Measurements from ENCODE around the gene KLHL26.

Gene KLHL26

GRCh38 chr19:18645035-18645511, 8.2 kb downstream of the KLHL26 start:
- H3K4me1 ChIP-seq (ENCODE audit: control insufficient read depth in 1 of 2, insufficient read depth in 2 of 2, low read length in 2 of 2) = peaks cover under 1 to 21% of the 10 kb centered on the region in 2 donors
- no peaks in the 10 kb centered on the region for H3K27me3 ChIP-seq (ENCODE audit: low read depth, low read length)
- H3K27ac ChIP-seq (ENCODE audit: low read length) = no peak overlapping the region
- peak overlapping the region in 1 of 2 donors; percentile 16 for H3K4me3 ChIP-seq (ENCODE audit: low read depth in 1 of 2, low read length in 2 of 2)
- no peaks in the 10 kb centered on the region for H3K36me3 ChIP-seq (ENCODE audit: control insufficient read depth in 1 of 2, insufficient read depth in 2 of 2, low read length in 2 of 2)
- no peaks in the 10 kb centered on the region for H3K9me3 ChIP-seq (ENCODE audit: control insufficient read depth in 1 of 2, low read length in 2 of 2)

GRCh38 chr19:18646535-18647370, 9.9 kb downstream of the KLHL26 start:
- Histone ChIP-seq H3K27ac (ENCODE audit: low read length) (no peak overlapping the region), H3K4me3 (ENCODE audit: low read depth in 1 of 2, low read length in 2 of 2) (no peak overlapping the region), H3K36me3 (ENCODE audit: control insufficient read depth in 1 of 2, insufficient read depth in 2 of 2, low read length in 2 of 2) (no peaks in the 10 kb centered on the region), H3K4me1 (ENCODE audit: control insufficient read depth in 1 of 2, insufficient read depth in 2 of 2, low read length in 2 of 2) (peaks cover 8 to 38% of the 10 kb centered on the region in 2 donors), H3K27me3 (ENCODE audit: low read depth, low read length) (no peaks in the 10 kb centered on the region), H3K9me3 (ENCODE audit: control insufficient read depth in 1 of 2, low read length in 2 of 2) (no peaks in the 10 kb centered on the region)

DNA sequence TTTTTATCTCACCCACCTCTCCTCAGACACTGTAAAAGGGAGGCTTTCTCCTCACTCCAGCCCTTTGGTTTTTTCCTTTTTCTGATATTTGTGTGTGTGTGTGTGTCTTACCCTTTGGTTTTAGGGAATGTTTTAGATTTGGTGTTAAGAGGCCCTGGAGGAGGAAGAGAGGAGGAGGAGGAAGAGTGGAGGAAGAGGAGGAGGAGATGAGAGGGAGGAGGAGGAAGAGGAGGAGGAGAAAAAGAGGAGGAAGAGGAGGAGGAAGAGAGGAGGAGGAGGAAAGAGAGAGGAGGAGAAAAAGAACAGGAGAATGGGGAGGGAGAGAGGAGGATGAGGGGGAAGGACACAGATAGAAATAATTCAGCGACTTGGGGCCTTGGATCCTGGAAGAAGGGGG, 10.5 kb downstream of the KLHL26 start:
- Histone ChIP-seq H3K27ac (ENCODE audit: low read length) (no peak overlapping the region), H3K36me3 (ENCODE audit: control insufficient read depth in 1 of 2, insufficient read depth in 2 of 2, low read length in 2 of 2) (no peaks in the 10 kb centered on the region), H3K9me3 (ENCODE audit: control insufficient read depth in 1 of 2, low read length in 2 of 2) (no peaks in the 10 kb centered on the region), H3K4me1 (ENCODE audit: control insufficient read depth in 1 of 2, insufficient read depth in 2 of 2, low read length in 2 of 2) (peaks cover 8 to 39% of the 10 kb centered on the region in 2 donors), H3K27me3 (ENCODE audit: low read depth, low read length) (no peaks in the 10 kb centered on the region), H3K4me3 (ENCODE audit: low read depth in 1 of 2, low read length in 2 of 2) (no peak overlapping the region)

DNA sequence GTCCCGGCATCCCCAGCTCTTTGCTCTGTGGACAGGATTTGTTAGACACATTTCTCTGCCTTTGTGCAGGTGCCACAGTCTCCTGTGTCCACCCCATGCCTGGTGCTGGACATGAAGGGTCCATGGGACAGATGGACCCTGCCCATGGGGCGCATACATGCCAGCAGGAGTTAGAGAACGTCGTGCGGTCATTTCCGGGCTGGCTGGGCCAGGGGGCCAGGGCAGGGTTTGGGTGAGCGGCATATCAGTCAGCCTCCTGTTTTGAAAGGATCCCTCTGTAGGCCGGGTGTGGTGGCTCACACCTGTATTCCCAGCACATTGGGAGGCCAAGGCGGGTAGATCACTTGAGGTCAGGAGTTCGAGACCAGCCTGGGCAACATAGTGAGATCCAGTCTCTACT, 11.0 kb downstream of the KLHL26 start:
- Histone ChIP-seq H3K36me3 (ENCODE audit: control insufficient read depth in 1 of 2, insufficient read depth in 2 of 2, low read length in 2 of 2) (no peaks in the 10 kb centered on the region), H3K4me1 (ENCODE audit: control insufficient read depth in 1 of 2, insufficient read depth in 2 of 2, low read length in 2 of 2) (peaks cover 8 to 39% of the 10 kb centered on the region in 2 donors), H3K9me3 (ENCODE audit: control insufficient read depth in 1 of 2, low read length in 2 of 2) (no peaks in the 10 kb centered on the region), H3K27me3 (ENCODE audit: low read depth, low read length) (no peaks in the 10 kb centered on the region), H3K4me3 (ENCODE audit: low read depth in 1 of 2, low read length in 2 of 2) (no peak overlapping the region), H3K27ac (ENCODE audit: low read length) (no peak overlapping the region)

GRCh38 chr19:18648973-18649315, 12.1 kb downstream of the KLHL26 start:
- H3K27me3 ChIP-seq (ENCODE audit: low read depth, low read length) = no peaks in the 10 kb centered on the region
- H3K9me3 ChIP-seq (ENCODE audit: control insufficient read depth in 1 of 2, low read length in 2 of 2) = no peaks in the 10 kb centered on the region
- H3K36me3 ChIP-seq (ENCODE audit: control insufficient read depth in 1 of 2, insufficient read depth in 2 of 2, low read length in 2 of 2) = no peaks in the 10 kb centered on the region
- no peak overlapping the region for H3K4me3 ChIP-seq (ENCODE audit: low read depth in 1 of 2, low read length in 2 of 2)
- H3K27ac ChIP-seq (ENCODE audit: low read length) = peak overlapping the region; percentile 47
- peaks cover 8 to 39% of the 10 kb centered on the region in 2 donors for H3K4me1 ChIP-seq (ENCODE audit: control insufficient read depth in 1 of 2, insufficient read depth in 2 of 2, low read length in 2 of 2)

GRCh38 chr19:18649371-18650020, 12.7 kb downstream of the KLHL26 start:
- peaks cover 8 to 37% of the 10 kb centered on the region in 2 donors for H3K4me1 ChIP-seq (ENCODE audit: control insufficient read depth in 1 of 2, insufficient read depth in 2 of 2, low read length in 2 of 2)
- peak overlapping the region; percentile 39 to 41 for H3K4me3 ChIP-seq (ENCODE audit: low read depth in 1 of 2, low read length in 2 of 2)
- H3K27me3 ChIP-seq (ENCODE audit: low read depth, low read length) = no peaks in the 10 kb centered on the region

DNA sequence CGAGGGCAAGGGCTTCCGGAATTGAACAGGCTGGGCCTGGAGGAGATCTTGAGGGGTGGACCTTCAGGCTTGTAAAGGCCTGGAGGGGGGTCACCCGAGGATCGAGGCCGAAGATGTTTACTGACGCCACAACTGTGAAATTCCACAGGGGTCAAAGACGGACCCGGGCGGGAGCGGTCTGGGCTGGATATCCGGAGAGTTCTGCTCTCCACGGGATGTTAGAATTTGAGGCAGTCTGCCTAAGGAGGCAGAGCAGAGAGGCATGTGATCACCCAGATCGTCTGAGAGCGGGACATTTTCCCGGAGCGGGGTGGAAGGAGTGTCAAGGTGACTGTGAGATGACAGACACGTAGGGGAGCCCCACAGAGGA, 13.2 kb downstream of the KLHL26 start:
- Histone ChIP-seq H3K4me3 (ENCODE audit: low read depth in 1 of 2, low read length in 2 of 2) (peak overlapping the region; percentile 39 to 41), H3K4me1 (ENCODE audit: control insufficient read depth in 1 of 2, insufficient read depth in 2 of 2, low read length in 2 of 2) (peaks cover 8 to 32% of the 10 kb centered on the region in 2 donors), H3K27me3 (ENCODE audit: low read depth, low read length) (no peaks in the 10 kb centered on the region)

More at GRCh38 chr19:18649371-18650020, 12.7 kb downstream of the KLHL26 start:
- H3K36me3 ChIP-seq (ENCODE audit: control insufficient read depth in 1 of 2, insufficient read depth in 2 of 2, low read length in 2 of 2) = no peaks in the 10 kb centered on the region
- no peaks in the 10 kb centered on the region for H3K9me3 ChIP-seq (ENCODE audit: control insufficient read depth in 1 of 2, low read length in 2 of 2)
- peak overlapping the region; percentile 85 for H3K27ac ChIP-seq (ENCODE audit: low read length)

DNA sequence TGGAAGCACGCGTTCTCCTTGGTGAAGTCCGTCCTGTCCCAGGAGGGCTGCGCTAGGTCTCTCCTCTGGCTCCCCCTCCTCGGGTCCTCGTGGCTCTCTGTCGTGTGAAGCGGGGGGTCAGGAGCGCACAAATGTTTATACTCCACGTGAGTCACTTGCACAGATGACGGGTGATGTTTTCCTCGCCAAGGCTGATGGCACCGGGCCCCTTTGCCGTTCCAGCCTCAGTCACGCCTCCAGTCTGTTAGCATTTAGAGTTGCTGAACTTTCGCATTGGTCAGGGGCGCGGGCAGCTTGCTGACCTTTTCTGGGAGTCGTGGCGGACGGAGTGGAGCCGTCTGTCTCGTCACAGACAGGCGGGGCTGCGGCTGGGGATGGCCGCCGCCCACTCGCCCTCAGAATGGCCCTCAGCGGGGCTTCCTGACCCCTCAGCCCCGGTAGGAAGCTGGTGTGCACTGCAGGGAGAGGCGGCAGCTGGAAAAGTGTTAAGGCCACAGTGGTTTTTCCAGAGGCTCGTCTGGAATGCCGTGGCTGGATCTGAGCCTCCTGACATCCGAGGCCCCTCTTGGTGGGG, 13.7 kb downstream of the KLHL26 start:
- no peaks in the 10 kb centered on the region for H3K36me3 ChIP-seq (ENCODE audit: control insufficient read depth in 1 of 2, insufficient read depth in 2 of 2, low read length in 2 of 2)
- H3K4me3 ChIP-seq (ENCODE audit: low read depth in 1 of 2, low read length in 2 of 2) = peak overlapping the region in 1 of 2 donors; percentile 41
- H3K4me1 ChIP-seq (ENCODE audit: control insufficient read depth in 1 of 2, insufficient read depth in 2 of 2, low read length in 2 of 2) = peaks cover 8 to 31% of the 10 kb centered on the region in 2 donors
- peak overlapping the region; percentile 85 for H3K27ac ChIP-seq (ENCODE audit: low read length)
- no peaks in the 10 kb centered on the region for H3K27me3 ChIP-seq (ENCODE audit: low read depth, low read length)
- H3K9me3 ChIP-seq (ENCODE audit: control insufficient read depth in 1 of 2, low read length in 2 of 2) = no peaks in the 10 kb centered on the region

More for the DNA sequence above, 13.2 kb downstream of the KLHL26 start:
- Histone ChIP-seq H3K9me3 (ENCODE audit: control insufficient read depth in 1 of 2, low read length in 2 of 2) (no peaks in the 10 kb centered on the region), H3K36me3 (ENCODE audit: control insufficient read depth in 1 of 2, insufficient read depth in 2 of 2, low read length in 2 of 2) (no peaks in the 10 kb centered on the region), H3K27ac (ENCODE audit: low read length) (peak overlapping the region; percentile 85)

DNA sequence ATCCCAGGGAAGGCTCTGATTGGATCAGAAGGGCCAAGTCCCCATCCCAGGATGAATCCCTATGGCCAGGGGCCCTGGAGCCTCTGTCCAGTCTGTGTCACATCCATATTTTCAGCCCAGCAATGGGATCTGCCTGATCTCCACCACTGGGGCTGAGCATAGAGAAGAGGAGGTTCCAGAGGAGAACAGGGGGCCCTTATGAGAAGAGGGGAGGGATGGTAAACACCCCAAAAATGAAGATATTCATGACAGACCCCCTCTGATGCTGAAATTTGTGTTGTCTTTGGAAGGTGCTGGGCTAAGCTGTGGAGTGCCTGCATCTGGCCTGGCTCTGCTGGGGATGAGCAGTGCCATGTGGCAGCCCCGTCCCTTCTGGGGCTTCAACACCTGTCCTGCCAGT, 14.5 kb downstream of the KLHL26 start:
- no peaks in the 10 kb centered on the region for H3K36me3 ChIP-seq (ENCODE audit: control insufficient read depth in 1 of 2, insufficient read depth in 2 of 2, low read length in 2 of 2)
- H3K4me1 ChIP-seq (ENCODE audit: control insufficient read depth in 1 of 2, insufficient read depth in 2 of 2, low read length in 2 of 2) = peaks cover 8 to 31% of the 10 kb centered on the region in 2 donors
- H3K27ac ChIP-seq (ENCODE audit: low read length) = peak overlapping the region; percentile 60
- H3K9me3 ChIP-seq (ENCODE audit: control insufficient read depth in 1 of 2, low read length in 2 of 2) = no peaks in the 10 kb centered on the region
- H3K27me3 ChIP-seq (ENCODE audit: low read depth, low read length) = no peaks in the 10 kb centered on the region
- H3K4me3 ChIP-seq (ENCODE audit: low read depth in 1 of 2, low read length in 2 of 2) = no peak overlapping the region

DNA sequence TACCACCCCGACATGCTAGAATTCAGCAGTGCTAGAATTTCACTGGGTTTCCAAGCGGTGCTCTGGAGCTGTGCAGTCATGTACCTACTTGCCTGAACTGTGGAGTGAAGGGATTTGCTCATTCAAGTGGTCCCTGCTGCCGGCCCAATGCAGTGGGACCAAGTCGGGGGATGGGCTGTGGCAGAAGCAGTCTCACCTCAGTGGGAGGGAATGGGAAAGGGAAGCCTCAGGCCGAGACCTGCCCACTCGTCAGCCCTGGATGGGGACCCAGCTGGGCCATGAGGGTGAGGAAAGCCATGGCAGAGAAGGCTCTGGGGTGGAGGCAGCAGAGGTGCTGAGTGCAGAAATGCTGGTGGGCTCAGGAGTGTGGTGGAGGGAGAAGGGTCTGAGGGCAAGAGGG, 14.9 kb downstream of the KLHL26 start:
- Histone ChIP-seq H3K27ac (ENCODE audit: low read length) (peak overlapping the region; percentile 60), H3K27me3 (ENCODE audit: low read depth, low read length) (no peaks in the 10 kb centered on the region), H3K36me3 (ENCODE audit: control insufficient read depth in 1 of 2, insufficient read depth in 2 of 2, low read length in 2 of 2) (no peaks in the 10 kb centered on the region), H3K9me3 (ENCODE audit: control insufficient read depth in 1 of 2, low read length in 2 of 2) (no peaks in the 10 kb centered on the region), H3K4me1 (ENCODE audit: control insufficient read depth in 1 of 2, insufficient read depth in 2 of 2, low read length in 2 of 2) (peaks cover 8 to 31% of the 10 kb centered on the region in 2 donors), H3K4me3 (ENCODE audit: low read depth in 1 of 2, low read length in 2 of 2) (no peak overlapping the region)

DNA sequence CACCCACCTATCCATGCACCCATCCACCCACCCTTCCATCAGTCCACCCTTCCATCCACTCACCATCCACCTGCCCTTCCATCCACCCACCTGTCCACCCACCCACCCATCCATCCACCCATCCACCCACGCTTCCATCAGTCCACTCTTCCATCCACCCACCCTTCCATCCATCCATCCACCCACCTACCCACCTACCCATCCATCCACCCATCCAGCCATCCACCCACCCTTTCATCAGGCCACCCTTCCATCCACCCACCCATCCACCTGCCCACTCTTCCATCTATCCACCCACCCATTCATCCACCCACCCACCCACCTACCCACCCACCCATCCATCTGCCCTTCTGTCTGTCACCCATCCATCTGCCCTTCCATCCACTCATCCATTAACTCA, 17.0 kb downstream of the KLHL26 start:
- Histone ChIP-seq H3K36me3 (ENCODE audit: control insufficient read depth in 1 of 2, insufficient read depth in 2 of 2, low read length in 2 of 2) (no peaks in the 10 kb centered on the region), H3K27me3 (ENCODE audit: low read depth, low read length) (no peaks in the 10 kb centered on the region), H3K27ac (ENCODE audit: low read length) (no peak overlapping the region), H3K9me3 (ENCODE audit: control insufficient read depth in 1 of 2, low read length in 2 of 2) (no peaks in the 10 kb centered on the region), H3K4me3 (ENCODE audit: low read depth in 1 of 2, low read length in 2 of 2) (no peak overlapping the region), H3K4me1 (ENCODE audit: control insufficient read depth in 1 of 2, insufficient read depth in 2 of 2, low read length in 2 of 2) (peaks cover 12 to 48% of the 10 kb centered on the region in 2 donors)

Data from muscle layer of duodenum (tissue), 2 donors.